GM23338 (cell line): ENCODE data around the gene RPS6KA3. TPM values are rescaled to one million over a fixed set of nuclear protein-coding genes. Genes with fewer than 3 reads are reported as not detected.

Source experiments
- ATAC-seq: fragments of 200-7000 bp; cut with Tn5 transposase; 3 replicates; pipeline ENCODE4 v1.9.1; 2020
- DNase-seq: peaks from one replicate; pipeline ENCODE4 v3.0.0-alpha.2; 2015; ENCODE audit warnings: low spot score
- H2AFZ ChIP-seq: fragments of 200-600 bp; sonication (generic); 2 replicates; pipeline ENCODE4 v1.8.0; 2016; ENCODE audit warnings: antibody characterized with exemption, mild to moderate bottlenecking, moderate library complexity
- H3F3A ChIP-seq: fragments of 200-600 bp; sonication (generic); replicated peaks from 2 replicates; pipeline ENCODE4 v1.8.0; 2017; ENCODE audit warnings: antibody characterized with exemption, mixed run types, low read depth
- H3K27ac ChIP-seq: fragments of 200-600 bp; sonication (generic); 2 replicates; pipeline ENCODE4 v1.6.1; 2016; ENCODE audit warnings: low read depth
- H3K27me3 ChIP-seq: fragments of 200-600 bp; sonication (generic); 2 replicates; pipeline ENCODE4 v1.8.0; 2016; ENCODE audit warnings: mild to moderate bottlenecking, mixed run types, moderate library complexity; ENCODE audit not compliant: insufficient read depth
- H3K36me3 ChIP-seq: fragments of 200-600 bp; sonication (generic); 2 replicates; pipeline ENCODE4 v1.8.0; 2016; ENCODE audit warnings: mild to moderate bottlenecking; ENCODE audit not compliant: insufficient read depth
- H3K4me1 ChIP-seq: fragments of 200-600 bp; sonication (generic); 2 replicates; pipeline ENCODE4 v1.8.0; 2016; ENCODE audit warnings: mild to moderate bottlenecking, moderate library complexity; ENCODE audit not compliant: insufficient read depth
- H3K4me2 ChIP-seq: fragments of 200-600 bp; sonication (generic); 2 replicates; pipeline ENCODE4 v1.7.1; 2017; ENCODE audit warnings: mixed run types
- H3K4me3 ChIP-seq: fragments of 200-600 bp; sonication (generic); 2 replicates; pipeline ENCODE4 v1.6.1; 2016; ENCODE audit warnings: mixed run types
- H3K79me2 ChIP-seq: fragments of 200-600 bp; sonication (generic); replicated peaks from 2 replicates; pipeline ENCODE4 v1.8.0; 2017; ENCODE audit warnings: mild to moderate bottlenecking; ENCODE audit not compliant: insufficient read depth
- H3K9me2 ChIP-seq: fragments of 200-600 bp; sonication (generic); 2 replicates; pipeline ENCODE4 v1.8.0; 2017; ENCODE audit not compliant: insufficient read depth
- H4K20me1 ChIP-seq: fragments of 200-600 bp; sonication (generic); replicated peaks from 2 replicates; pipeline ENCODE4 v1.8.0; 2017; ENCODE audit warnings: mild to moderate bottlenecking; ENCODE audit not compliant: insufficient read depth
- H3K27ac Mint-ChIP-seq: 2 replicates; pipeline ENCODE4 v1.8.0; 2020; ENCODE audit warnings: inconsistent platforms, mild to moderate bottlenecking, moderate library complexity, mixed read lengths
- H3K27me3 Mint-ChIP-seq: 3 replicates; pipeline ENCODE4 v1.8.0; 2022; ENCODE audit warnings: low read depth, mild to moderate bottlenecking, moderate library complexity, mixed read lengths, inconsistent platforms; ENCODE audit not compliant: insufficient read depth, poor library complexity
- H3K36me3 Mint-ChIP-seq: 3 replicates; pipeline ENCODE4 v1.8.0; 2021; ENCODE audit warnings: low read depth, mild to moderate bottlenecking, inconsistent platforms, moderate library complexity, mixed read lengths
- H3K4me1 Mint-ChIP-seq: 3 replicates; pipeline ENCODE4 v1.8.0; 2020; ENCODE audit warnings: mild to moderate bottlenecking, inconsistent platforms, mixed read lengths
- H3K4me3 Mint-ChIP-seq: 3 replicates; pipeline ENCODE4 v1.8.0; 2021; ENCODE audit warnings: moderate library complexity, mild to moderate bottlenecking, inconsistent platforms, mixed read lengths
- H3K9me3 Mint-ChIP-seq: 3 replicates; pipeline ENCODE4 v1.8.0; 2020; ENCODE audit warnings: moderate library complexity, mild to moderate bottlenecking, inconsistent platforms, mixed read lengths
- CREB1 ChIP-seq: fragments of 250-450 bp; sonication (Bioruptor Pico); IDR thresholded peaks from 2 replicates; pipeline ENCODE4 v1.5.0; 2020; ENCODE audit warnings: low read depth, mild to moderate bottlenecking, moderate library complexity
- ETS1 ChIP-seq: IDR thresholded peaks from 2 replicates; pipeline ENCODE4 v1.6.1; 2016; ENCODE audit warnings: antibody characterized with exemption
- EZH2 ChIP-seq: fragments of 200-600 bp; sonication (generic); IDR thresholded peaks from one replicate; pipeline ENCODE4 v1.8.0; 2017; ENCODE audit warnings: antibody characterized with exemption, mild to moderate bottlenecking, low read depth; ENCODE audit not compliant: unreplicated experiment
- ZNF114 ChIP-seq: fragments of 250-450 bp; sonication (Bioruptor Pico); IDR thresholded peaks from 2 replicates; pipeline ENCODE4 v1.5.0; 2020; ENCODE audit warnings: mild to moderate bottlenecking, moderate library complexity
- ZNF462 ChIP-seq: fragments of 250-450 bp; sonication (Bioruptor Pico); IDR thresholded peaks from 2 replicates; pipeline ENCODE4 v1.5.0; 2020; ENCODE audit warnings: mild to moderate bottlenecking, moderate library complexity
- polyA plus RNA-seq: library from polyadenylated mRNA; unstranded; fragments of >200 nt; fragmentation: Nextera tagmentation; extraction: Ambion mirVana; gene quantifications from 2 replicates; pipeline ENCODE4 v1.2.1, GENCODE V29; 2016
- total RNA-seq: library from RNA; depleted of rRNA; stranded (reverse); fragments of >200 nt; shearing (Covaris generic); gene quantifications from 2 replicates; pipeline ENCODE4 v1.2.3, GENCODE V29; 2014
- TF ChIP-seq, protein P1 (sequence below): IDR thresholded peaks from one replicate; pipeline ENCODE4 v1.6.1; 2018; ENCODE audit warnings: antibody characterized with exemption; ENCODE audit not compliant: unreplicated experiment

Gene RPS6KA3
- total and polyA plus RNA-seq, 2 experiments from 2014 or later: 3.2 to 12.2 TPM

- Histone ChIP-seq H4K20me1 (no peaks in the 10 kb centered on the region), H3K4me3 (no peak overlapping the region), H3K27ac (no peak overlapping the region), H3K36me3 (no peaks in the 10 kb centered on the region), H3K9me2 (no peaks in the 10 kb centered on the region), H2AFZ (no peak overlapping the region), H3K79me2 (no peaks in the 10 kb centered on the region), H3K4me2 (no peak overlapping the region), H3F3A (no peaks in the 10 kb centered on the region), H3K4me1 (no peaks in the 10 kb centered on the region), H3K27me3 (no peaks in the 10 kb centered on the region)
- DNase-seq (no peak), ATAC-seq (no peak)
- no peak overlapping the region for H3K4me3 Mint-ChIP-seq
- H3K27ac Mint-ChIP-seq: no peak overlapping the region
- no peaks in the 10 kb centered on the region for H3K4me1 Mint-ChIP-seq
- no peaks in the 10 kb centered on the region for H3K27me3 Mint-ChIP-seq
- TF ChIP-seq EZH2 (no peak), ETS1 (no peak), ZNF462 (CRISPR knock-in tag) (no peak), CREB1 (CRISPR knock-in tag) (no peak), ZNF114 (CRISPR knock-in tag) (no peak)
- TF ChIP-seq, protein P1, sequence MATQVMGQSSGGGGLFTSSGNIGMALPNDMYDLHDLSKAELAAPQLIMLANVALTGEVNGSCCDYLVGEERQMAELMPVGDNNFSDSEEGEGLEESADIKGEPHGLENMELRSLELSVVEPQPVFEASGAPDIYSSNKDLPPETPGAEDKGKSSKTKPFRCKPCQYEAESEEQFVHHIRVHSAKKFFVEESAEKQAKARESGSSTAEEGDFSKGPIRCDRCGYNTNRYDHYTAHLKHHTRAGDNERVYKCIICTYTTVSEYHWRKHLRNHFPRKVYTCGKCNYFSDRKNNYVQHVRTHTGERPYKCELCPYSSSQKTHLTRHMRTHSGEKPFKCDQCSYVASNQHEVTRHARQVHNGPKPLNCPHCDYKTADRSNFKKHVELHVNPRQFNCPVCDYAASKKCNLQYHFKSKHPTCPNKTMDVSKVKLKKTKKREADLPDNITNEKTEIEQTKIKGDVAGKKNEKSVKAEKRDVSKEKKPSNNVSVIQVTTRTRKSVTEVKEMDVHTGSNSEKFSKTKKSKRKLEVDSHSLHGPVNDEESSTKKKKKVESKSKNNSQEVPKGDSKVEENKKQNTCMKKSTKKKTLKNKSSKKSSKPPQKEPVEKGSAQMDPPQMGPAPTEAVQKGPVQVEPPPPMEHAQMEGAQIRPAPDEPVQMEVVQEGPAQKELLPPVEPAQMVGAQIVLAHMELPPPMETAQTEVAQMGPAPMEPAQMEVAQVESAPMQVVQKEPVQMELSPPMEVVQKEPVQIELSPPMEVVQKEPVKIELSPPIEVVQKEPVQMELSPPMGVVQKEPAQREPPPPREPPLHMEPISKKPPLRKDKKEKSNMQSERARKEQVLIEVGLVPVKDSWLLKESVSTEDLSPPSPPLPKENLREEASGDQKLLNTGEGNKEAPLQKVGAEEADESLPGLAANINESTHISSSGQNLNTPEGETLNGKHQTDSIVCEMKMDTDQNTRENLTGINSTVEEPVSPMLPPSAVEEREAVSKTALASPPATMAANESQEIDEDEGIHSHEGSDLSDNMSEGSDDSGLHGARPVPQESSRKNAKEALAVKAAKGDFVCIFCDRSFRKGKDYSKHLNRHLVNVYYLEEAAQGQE: no peak
- H3K36me3 Mint-ChIP-seq: peaks cover 6% of the 10 kb centered on the region; the same call in 1 of the 3 replicates
- no peaks in the 10 kb centered on the region for H3K9me3 Mint-ChIP-seq
Observed at GRCh38 chrX:20177093-20177492, 89.6 kb downstream of the RPS6KA3 start.
